ENCODE data around the gene MAPK7. TPM values are rescaled to one million over a fixed set of nuclear protein-coding genes. Genes with fewer than 3 reads are reported as not detected.

Gene MAPK7
- total and polyA plus RNA-seq, 2 donors (not counting 3 experiments of a cell fraction or from before 2014, with no cell fraction given): 16.8 to 30.7 TPM

- no peaks in the 10 kb centered on the region for H3K9me3 ChIP-seq (replicated peaks; ENCODE audit: control insufficient read depth, insufficient read depth, low read length)
- BruUV-seq (replicated peaks): no TSS peak
- no peaks in the 10 kb centered on the region for H4K20me1 ChIP-seq (replicated peaks; ENCODE audit: control insufficient read depth, extremely low read depth, insufficient read depth, low read length)
- H3K9ac ChIP-seq (replicated peaks; ENCODE audit: extremely low read depth, insufficient read depth, low read length): peak overlapping the region; percentile 80
- FAIRE-seq: peak; percentile 47
- dilution Hi-C loops (cut with MboI; ENCODE audit: extremely low pct_ligation_motif_present, low sequenced_read_pairs) (no loop called here), intact Hi-C loops (cut with micrococcal nuclease) (loop anchor here (5.0 kb wide), 2 partner anchors 70 to 130 kb away; no protein-coding TSS in a partner anchor)
- POLR2A ChIA-PET: interaction anchor here (1.8 kb wide), 1 partner anchor 14 kb away, joined by 15 read pairs; the partner anchor contains the start of gene B9D1
- no peaks in the 10 kb centered on the region for H3K27me3 ChIP-seq (ENCODE audit: control insufficient read depth in 2 of 2, insufficient read depth in 2 of 2, low read length in 2 of 2)
- peaks cover 7% of the 10 kb centered on the region for H3K4me1 ChIP-seq (ENCODE audit: control insufficient read depth, extremely low read depth, insufficient read depth, low read length)
- H2AFZ ChIP-seq (ENCODE audit: low read depth, low read length): no peak overlapping the region
- H3K9me1 ChIP-seq (replicated peaks; ENCODE audit: control insufficient read depth, extremely low read depth, insufficient read depth, low read length): no peaks in the 10 kb centered on the region
- TF ChIP-seq CTCF (IDR thresholded peaks at IDR 0.05; ENCODE audit: extremely low read depth in 1 of 2, insufficient read depth in 1 of 2, low read depth in 1 of 2, low read length in 2 of 2) (no peak), MAX (IDR thresholded peaks at IDR 0.05; ENCODE audit: insufficient read depth, insufficient read length) (no peak), POLR2AphosphoS5 (IDR thresholded peaks at IDR 0.05; ENCODE audit: insufficient read depth, low read depth, low read length) (no peak), EZH2 (IDR thresholded peaks at IDR 0.05; ENCODE audit: borderline replicate concordance, low read depth, low read length, severe bottlenecking) (no peak), POLR2A (IDR thresholded peaks at IDR 0.05; ENCODE audit: low read depth, low read length) (no peak), FOS (IDR thresholded peaks at IDR 0.05; ENCODE audit: borderline replicate concordance, insufficient read depth, low read length) (no peak), GATA2 (IDR thresholded peaks at IDR 0.05; ENCODE audit: insufficient read depth, insufficient read length, low read depth, low read length) (no peak)
- H3K79me2 ChIP-seq (ENCODE audit: control insufficient read depth, insufficient read depth, low read length): peaks cover 15% of the 10 kb centered on the region
- DNase-seq (ENCODE audit: low read depth, low spot score): peak; percentile 15
- CTCF ChIA-PET: interaction anchor here (1.5 to 2.8 kb wide), 3 partner anchors 8 to 386 kb away, joined by 7 to 62 read pairs (median 15); partner anchors contain the start of gene B9D1
- peak overlapping the region; percentile 72 to 94 (median 73) for H3K4me3 ChIP-seq (replicated peaks in 1 of 3; ENCODE audit: insufficient read depth in 1 of 3, low read depth in 1 of 3, low read length in 3 of 3)
- H3K27ac ChIP-seq (ENCODE audit: insufficient read depth, low read depth, low read length): peak overlapping the region; percentile 59
- H3K36me3 ChIP-seq (ENCODE audit: control insufficient read depth in 2 of 2, extremely low read depth in 1 of 2, insufficient read depth in 2 of 2, low read length in 2 of 2): peaks cover 7 to 9% of the 10 kb centered on the region in 2 experiments
- peak overlapping the region; percentile 97 for H3K4me2 ChIP-seq (ENCODE audit: insufficient read depth, low read length)
Observed at GRCh38 chr17:19376811-19377210, 1.5 kb upstream of the MAPK7 start.

Measured in endothelial cell of umbilical vein (primary cell).